ENCODE results near the gene PSD2.

- TF ChIP-seq POLR2A (IDR thresholded peaks at IDR 0.05; ENCODE audit: low read length), result no peak
- TF ChIP-seq GATA1 (IDR thresholded peaks at IDR 0.05; ENCODE audit: low read depth, low read length), result no peak
Measured at GRCh38 chr5:139804800-139805397, 9.3 kb downstream of the PSD2 start.

Data from erythroblast (primary cell).